ENCODE results near the gene AMBRA1.

The AMBRA1 gene

DNA sequence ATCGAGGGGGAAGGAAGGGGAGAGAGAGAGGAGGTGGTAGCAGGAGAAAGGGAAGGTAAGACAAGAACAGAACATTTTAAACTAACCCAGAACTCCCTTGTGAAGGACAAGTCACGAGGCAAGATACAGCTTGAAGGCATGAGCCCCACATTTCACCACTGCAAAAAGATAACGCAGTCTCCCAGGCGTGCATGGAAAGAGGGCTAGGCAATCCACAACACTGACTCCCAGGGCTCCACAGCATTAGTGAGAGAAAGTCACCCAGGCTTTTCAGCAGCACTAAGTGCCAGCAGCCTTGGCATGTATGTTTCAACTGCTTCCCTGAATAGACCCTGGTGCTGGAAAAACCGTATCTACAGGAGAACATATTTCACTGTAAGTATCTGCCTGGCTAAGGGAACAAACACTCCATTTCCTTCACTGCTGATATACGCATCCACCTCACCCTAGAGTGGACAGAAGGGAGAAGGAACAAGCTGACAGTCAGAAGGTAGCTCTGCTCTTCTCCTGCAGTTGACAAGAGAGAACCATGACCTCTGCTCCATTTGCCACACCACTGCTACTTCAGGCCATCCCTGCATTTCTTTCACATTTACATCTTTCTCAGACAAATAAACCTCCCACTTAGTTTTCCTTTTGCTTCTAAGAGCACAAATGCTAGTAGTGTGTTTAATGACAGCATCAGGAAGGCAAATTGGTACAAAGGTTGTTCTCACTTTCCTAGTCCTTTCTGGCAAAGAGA, 87.9 kb downstream of the AMBRA1 start:
- no peak for DNase-seq

DNA sequence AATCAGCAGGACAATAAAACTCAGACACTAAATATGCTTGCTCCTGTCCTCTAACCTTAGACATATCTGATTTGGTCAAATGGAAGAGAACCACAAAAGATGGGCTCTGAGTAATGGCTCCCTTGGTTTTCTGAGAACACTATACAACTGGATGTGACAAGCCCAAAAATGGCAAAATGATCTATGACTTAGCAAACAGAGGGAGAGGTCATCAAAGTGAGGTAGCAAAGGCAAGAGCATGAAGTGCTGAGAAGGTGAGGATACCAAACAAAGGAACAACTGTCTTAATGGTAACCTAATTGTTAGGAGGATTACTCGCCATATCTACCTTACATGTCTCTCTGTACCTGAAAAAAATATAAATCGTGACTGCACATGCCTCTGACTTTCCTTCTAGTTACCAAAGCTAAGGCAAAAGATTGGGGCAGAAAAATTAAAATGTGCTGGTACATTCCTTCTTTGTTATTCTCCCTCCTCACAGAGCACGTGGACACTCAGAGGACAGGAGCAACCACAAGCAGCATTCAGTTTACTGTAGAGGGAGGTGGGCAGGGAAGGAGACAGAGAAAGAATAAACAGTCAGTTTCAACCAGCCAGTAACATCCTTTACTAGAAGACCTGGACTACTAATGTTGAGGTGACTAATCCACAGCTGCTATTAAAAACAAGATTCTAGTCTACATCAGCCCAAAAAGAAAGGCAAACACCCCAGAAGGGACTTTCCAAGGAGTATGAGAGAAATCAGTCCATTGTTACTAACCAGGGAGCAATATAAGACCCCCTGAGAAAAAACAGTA, 88.8 kb downstream of the AMBRA1 start:
- DNase-seq = no peak

DNA sequence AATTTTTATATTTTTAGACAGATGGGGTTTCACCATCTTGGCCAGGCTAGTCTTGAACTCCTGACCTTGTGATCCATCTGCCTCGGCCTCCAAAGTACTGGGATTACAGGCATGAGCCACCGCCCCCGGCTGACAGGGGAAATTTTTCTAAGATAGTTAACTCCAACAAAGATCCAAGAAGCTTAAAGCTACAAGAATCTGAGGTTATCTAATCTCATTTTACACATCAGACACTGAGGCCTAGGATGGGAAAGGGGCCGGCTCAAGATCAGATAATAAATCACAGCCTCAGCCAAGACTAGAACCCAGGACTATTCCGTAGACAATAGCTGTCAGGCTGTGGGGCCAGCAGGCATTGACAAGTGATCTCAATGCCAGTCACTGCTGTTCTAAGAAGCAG, 94.0 kb downstream of the AMBRA1 start:
- DNase-seq = no peak

GRCh38 chr11:46498968-46499367, 94.9 kb downstream of the AMBRA1 start:
- no peak for DNase-seq

GRCh38 chr11:46498179-46498578, 95.6 kb downstream of the AMBRA1 start:
- DNase-seq = no peak

DNA sequence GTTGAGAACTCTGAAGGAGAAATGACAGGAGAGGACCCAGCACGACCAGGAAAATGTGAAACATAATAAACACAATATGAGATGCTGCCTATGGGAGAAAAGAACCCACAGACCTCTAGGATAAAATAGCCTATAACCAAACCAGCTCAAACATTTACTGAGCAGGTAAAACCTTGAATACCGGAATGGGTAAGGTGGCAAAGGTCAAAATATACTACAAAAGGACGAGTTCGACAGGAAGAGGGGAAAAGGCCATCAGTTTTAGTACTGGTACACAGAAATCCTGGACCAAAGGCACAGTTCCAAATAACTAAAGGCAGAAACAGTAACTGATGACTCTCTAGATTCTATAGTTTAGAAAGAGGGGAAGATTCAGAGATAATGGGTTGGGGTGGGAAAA, 96.3 kb downstream of the AMBRA1 start:
- no peak for DNase-seq

- DNase-seq = peak; percentile 57
Measured at GRCh38 chr11:46493791-46494190, 100.0 kb downstream of the AMBRA1 start.

- DNase-seq = no peak
Measured at GRCh38 chr11:46492532-46492931, 101.3 kb downstream of the AMBRA1 start.

GRCh38 chr11:46491661-46492330, 102.0 kb downstream of the AMBRA1 start:
- peak; percentile 25 for DNase-seq

DNA sequence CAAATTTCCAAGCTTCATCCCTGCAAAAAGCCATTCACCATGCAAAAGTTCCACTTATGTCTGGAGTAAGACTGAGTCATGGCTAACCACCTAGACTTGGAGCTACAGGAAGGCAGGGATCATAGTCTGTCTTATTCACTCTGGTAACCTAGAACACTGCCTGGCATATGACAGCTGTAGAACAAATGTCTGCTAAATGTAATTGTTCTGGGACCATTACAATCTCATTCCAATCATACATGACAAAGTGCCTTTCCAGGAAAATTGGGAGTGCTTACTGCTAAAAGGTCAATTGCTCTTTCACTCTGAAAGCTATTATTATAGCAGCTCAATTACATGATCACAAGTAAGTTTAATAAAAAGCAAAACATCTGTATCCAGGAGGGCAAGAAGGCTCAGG, 103.2 kb downstream of the AMBRA1 start:
- DNase-seq = peak; percentile 36

- DNase-seq = peak; percentile 53
Measured at GRCh38 chr11:46489656-46490560, 103.9 kb downstream of the AMBRA1 start.

GRCh38 chr11:46485856-46486443, 107.9 kb downstream of the AMBRA1 start:
- no peak for DNase-seq

- no peak for DNase-seq
Measured at GRCh38 chr11:46484101-46484500, 109.7 kb downstream of the AMBRA1 start.

GRCh38 chr11:46480909-46481308, 112.9 kb downstream of the AMBRA1 start:
- no peak for DNase-seq

GRCh38 chr11:46480166-46480726, 113.6 kb downstream of the AMBRA1 start:
- DNase-seq = no peak

DNA sequence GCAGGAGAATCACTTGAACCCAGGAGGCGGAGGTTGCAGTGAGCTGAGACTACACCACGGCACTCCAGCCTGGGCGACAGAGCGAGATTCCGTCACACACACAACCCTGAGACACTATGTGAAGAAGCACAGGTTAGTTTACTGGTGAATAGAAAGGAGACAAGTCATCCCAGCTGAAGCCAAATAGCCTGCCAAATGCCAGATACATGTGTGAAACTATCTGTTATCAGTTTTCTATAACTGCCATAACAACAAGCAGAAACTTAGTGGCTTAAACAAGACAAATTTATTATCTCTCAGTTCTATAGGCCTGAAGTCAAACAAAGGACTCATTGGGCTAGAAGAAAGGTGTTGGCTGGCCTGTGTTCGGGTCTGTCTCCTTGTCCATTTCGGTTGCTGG, 114.2 kb downstream of the AMBRA1 start:
- no peak for DNase-seq

- no peak for DNase-seq
Measured at GRCh38 chr11:46478196-46478595, 115.6 kb downstream of the AMBRA1 start.

- DNase-seq = no peak
Measured at GRCh38 chr11:46477136-46477535, 116.7 kb downstream of the AMBRA1 start.

GRCh38 chr11:46475926-46476545, 117.8 kb downstream of the AMBRA1 start:
- no peak for DNase-seq

DNA sequence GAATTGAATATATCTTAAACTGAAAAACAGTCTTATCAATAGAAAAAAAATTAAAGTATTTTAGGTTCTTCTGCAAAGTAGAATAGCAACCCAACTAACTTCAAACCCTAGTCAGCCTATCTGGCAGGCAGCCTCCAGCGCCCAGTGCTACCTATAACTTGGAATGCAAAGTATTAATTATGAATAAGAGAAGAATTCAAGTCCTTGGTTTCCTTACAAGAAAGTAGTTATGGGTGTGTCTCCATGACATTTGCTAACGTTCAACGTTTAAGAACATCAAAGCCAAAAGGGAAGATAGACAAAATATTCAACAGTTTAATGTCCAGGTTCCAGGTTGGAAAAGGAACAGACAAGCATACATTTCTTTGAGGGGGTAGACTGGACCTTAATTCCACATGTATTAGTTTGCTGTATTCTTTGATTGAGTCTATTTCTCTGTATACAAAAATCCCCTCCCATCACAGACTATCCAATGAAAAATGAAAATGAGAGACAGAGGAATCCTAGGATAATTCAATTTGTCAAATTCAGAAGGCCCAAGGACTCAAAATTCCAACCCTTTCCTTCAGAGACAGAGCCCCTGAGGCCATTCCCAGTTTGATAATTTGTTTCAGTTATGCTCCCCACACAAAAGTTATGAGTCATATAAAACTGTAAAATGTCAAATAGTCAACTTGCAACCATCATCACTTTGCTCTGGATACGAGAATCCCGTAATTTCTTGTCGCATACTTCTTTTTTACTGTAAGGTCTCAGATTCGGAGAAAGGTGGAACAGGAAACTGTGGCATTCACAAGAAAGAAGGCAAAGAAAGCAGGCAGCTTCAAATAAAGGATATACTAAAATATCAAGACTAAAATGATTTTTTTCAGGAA, 118.5 kb downstream of the AMBRA1 start:
- no peak for DNase-seq

GRCh38 chr11:46472662-46472994, 121.2 kb downstream of the AMBRA1 start:
- DNase-seq = no peak
